HFFc6 (cell line): Measurements from ENCODE around the gene ZNF195. TPM values are rescaled to one million over a fixed set of nuclear protein-coding genes. Genes with fewer than 3 reads are reported as not detected.

Experiments
- DNase-seq: peaks from one replicate; pipeline ENCODE4 v3.0.0-alpha.2; 2018
- H3K27ac Mint-ChIP-seq: 2 replicates; pipeline ENCODE4 v1.8.0; 2020; ENCODE audit warnings: mild to moderate bottlenecking, mixed read lengths
- H3K27me3 Mint-ChIP-seq: 2 replicates; pipeline ENCODE4 v1.8.0; 2021; ENCODE audit warnings: mild to moderate bottlenecking, moderate library complexity, mixed read lengths; ENCODE audit not compliant: insufficient read depth
- H3K36me3 Mint-ChIP-seq: 2 replicates; pipeline ENCODE4 v1.8.0; 2021; ENCODE audit warnings: low read depth, mixed read lengths
- H3K4me1 Mint-ChIP-seq: 2 replicates; pipeline ENCODE4 v1.8.0; 2020; ENCODE audit warnings: low read depth, mixed read lengths
- H3K4me3 Mint-ChIP-seq: 2 replicates; pipeline ENCODE4 v1.8.0; 2020; ENCODE audit warnings: mild to moderate bottlenecking, moderate library complexity, mixed read lengths
- H3K9me3 Mint-ChIP-seq: 2 replicates; pipeline ENCODE4 v1.8.0; 2020; ENCODE audit warnings: mild to moderate bottlenecking, mixed read lengths
- CTCF ChIP-seq: fragments of 200-600 bp; sonication (generic); IDR thresholded peaks from 2 replicates; pipeline ENCODE4 v1.5.0; 2021; ENCODE audit warnings: antibody characterized with exemption, mild to moderate bottlenecking
- total RNA-seq, 6 experiments: library from RNA; stranded (reverse); fragmentation: NEBNext Ultra II Directional; extraction: Animal tissue kit (Norgen Biotek cat#: 25700); gene quantifications; 2 replicates in 1 of 6; 3 replicates in 5 of 6; pipeline ENCODE4 v1.2.3, GENCODE V29; 2021

ZNF195 gene
- total RNA-seq, 6 experiments from 2014 or later, result 16.9 to 22.4 (median 18.4) TPM

DNA sequence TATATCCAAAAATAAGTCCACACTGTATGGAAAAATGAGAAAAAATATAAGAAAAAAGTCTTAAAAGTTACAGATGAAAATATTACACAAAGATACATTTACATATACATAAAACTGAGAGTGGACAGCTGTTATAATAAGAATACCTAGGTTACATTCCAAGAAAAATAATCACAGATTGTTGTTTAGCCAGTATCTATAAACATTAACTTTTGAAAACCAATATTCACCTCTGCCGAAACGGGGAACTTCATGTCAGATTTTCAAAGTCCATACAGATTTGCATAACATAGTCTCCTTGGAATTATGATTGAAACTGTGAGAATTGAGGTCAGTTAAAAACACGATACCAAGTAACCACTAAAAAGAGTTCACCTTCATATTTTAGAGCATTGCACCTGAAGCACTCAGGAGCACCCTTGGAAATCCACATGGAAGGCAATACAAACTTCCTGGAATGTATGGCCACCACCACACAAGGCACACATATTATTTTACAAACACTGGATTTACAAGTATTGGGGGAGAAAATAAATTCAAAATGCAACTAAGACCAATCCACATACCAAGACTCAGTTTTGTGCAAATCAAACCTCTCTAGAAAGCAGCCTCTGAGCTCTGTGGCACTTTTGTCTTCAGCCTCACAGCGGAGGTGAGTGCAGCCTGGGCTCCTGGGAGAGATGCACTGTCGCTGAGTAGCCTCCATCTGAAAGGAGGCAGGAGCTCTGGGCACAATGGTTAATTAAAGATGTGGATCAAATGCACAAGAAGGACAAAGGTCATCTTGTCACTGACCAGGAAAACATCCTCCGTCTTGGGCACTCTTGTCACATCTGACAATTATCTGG is 34.4 kb downstream of the ZNF195 start:
- no peak for TF ChIP-seq CTCF
- Mint-ChIP-seq H3K4me1 (peaks cover 31% of the 10 kb centered on the region), H3K27ac (no peak overlapping the region), H3K9me3 (peaks cover 34% of the 10 kb centered on the region), H3K4me3 (no peak overlapping the region), H3K27me3 (peaks cover 21% of the 10 kb centered on the region), H3K36me3 (peaks cover 25% of the 10 kb centered on the region)
- DNase-seq, result no peak

DNA sequence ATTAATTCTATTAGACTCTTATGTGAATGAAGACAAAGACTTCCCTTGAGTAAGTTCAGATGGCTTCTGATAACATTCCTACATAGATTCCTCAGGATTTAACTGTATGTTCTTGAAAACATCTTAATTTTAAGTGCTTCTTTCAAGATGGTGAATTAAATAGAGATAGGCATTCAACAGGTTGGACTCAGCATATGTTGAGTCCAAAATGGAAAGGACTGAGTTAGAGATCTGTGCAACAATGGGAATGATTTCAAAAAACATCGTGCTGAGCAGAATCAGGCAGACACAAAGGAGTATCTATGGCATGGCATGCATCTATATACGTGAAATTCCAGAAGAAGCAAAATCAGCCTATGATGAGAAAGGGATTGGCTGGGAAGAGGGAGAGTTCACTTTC is 36.2 kb downstream of the ZNF195 start:
- peaks cover 41% of the 10 kb centered on the region for H3K4me1 Mint-ChIP-seq
- peaks cover 33% of the 10 kb centered on the region for H3K36me3 Mint-ChIP-seq
- peaks cover 19% of the 10 kb centered on the region for H3K27me3 Mint-ChIP-seq
- no peak overlapping the region for H3K27ac Mint-ChIP-seq
- TF ChIP-seq CTCF, result no peak
- H3K4me3 Mint-ChIP-seq, result no peak overlapping the region
- no peak for DNase-seq
- H3K9me3 Mint-ChIP-seq, result peaks cover 26% of the 10 kb centered on the region

- peak; percentile 83 for TF ChIP-seq CTCF
- peak; percentile 27 for DNase-seq
- Mint-ChIP-seq H3K27me3 (peaks cover 19% of the 10 kb centered on the region), H3K4me3 (no peak overlapping the region), H3K4me1 (peaks cover 41% of the 10 kb centered on the region), H3K27ac (peak overlapping the region; percentile 13; the same call in 1 of the 2 replicates), H3K9me3 (peaks cover 16% of the 10 kb centered on the region), H3K36me3 (peaks cover 24% of the 10 kb centered on the region; the same call in 1 of the 2 replicates)
Observed at GRCh38 chr11:3341298-3341697, 37.6 kb downstream of the ZNF195 start.

DNA sequence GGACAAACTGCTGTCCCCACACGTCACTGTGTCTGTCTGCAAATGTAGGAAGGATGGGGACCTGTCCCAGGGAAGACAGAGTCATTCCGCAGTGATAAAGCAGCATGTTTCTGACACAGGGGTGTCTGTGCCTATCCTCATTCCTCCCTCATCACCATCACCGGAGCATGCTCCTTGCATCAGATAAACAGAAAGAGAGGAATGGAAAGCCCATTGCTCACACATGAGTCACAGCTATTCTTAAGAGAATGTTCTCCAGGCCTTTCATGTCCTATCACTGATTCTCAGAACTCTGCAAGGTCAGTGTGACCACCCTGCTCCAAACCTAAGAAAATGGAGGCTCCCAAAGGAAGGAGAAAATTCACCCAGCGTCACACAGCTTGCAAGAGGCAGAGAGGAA is 38.9 kb downstream of the ZNF195 start:
- Mint-ChIP-seq H3K27me3 (peaks cover 13% of the 10 kb centered on the region), H3K36me3 (peaks cover 16% of the 10 kb centered on the region; the same call in 1 of the 2 replicates), H3K4me1 (peaks cover 41% of the 10 kb centered on the region), H3K9me3 (peaks cover 7% of the 10 kb centered on the region; the same call in 1 of the 2 replicates), H3K27ac (peak overlapping the region; percentile 69), H3K4me3 (peak overlapping the region; percentile 40)
- TF ChIP-seq CTCF, result no peak
- DNase-seq, result peak; percentile 85

DNA sequence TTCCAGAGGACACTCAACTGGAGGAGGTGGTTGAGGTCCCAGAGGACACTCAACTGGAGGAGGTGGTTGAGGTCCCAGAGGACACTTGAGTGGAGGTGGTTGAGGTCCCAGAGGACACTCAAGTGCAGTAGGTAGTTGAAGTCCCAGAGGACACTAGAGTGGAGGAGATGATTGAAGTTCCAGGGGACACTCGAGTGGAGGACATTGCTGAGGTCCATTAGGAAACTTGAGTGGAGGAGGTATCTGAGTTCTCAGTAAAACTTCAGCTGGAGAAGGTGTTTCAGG is 39.7 kb downstream of the ZNF195 start:
- 0 out of 2 replicates have a peak, but pooled peaks cover 9% of the 10 kb centered on the region for H3K36me3 Mint-ChIP-seq
- H3K27me3 Mint-ChIP-seq, result peaks cover 7% of the 10 kb centered on the region
- H3K9me3 Mint-ChIP-seq, result no peaks in the 10 kb centered on the region
- no peak for TF ChIP-seq CTCF
- no peak overlapping the region; the same call in 1 of the 2 replicates for H3K4me3 Mint-ChIP-seq
- DNase-seq, result no peak
- peak overlapping the region; percentile 28; the same call in 1 of the 2 replicates for H3K27ac Mint-ChIP-seq
- H3K4me1 Mint-ChIP-seq, result peaks cover 41% of the 10 kb centered on the region
